HG03066 (cell line): ENCODE data around the gene BTF3.
A peak's percentile ranks its signal among the peaks of the same experiment; 100 is the strongest.
"Not testable (repeated sequence)": the region's sequence is repeated elsewhere in the genome, so short reads cannot be mapped to it uniquely, and the experiment has no call there.

Experiments
- ATAC-seq: cut with Tn5 transposase; IDR thresholded peaks from one replicate; pipeline ENCODE4 v1.9.1; 2021; ENCODE audit warnings: low read depth; ENCODE audit not compliant: unreplicated experiment

BTF3 gene

GRCh38 chr5:73498057-73498992 lies at the start of gene BTF3:
Gene BTF3, plus strand, starts transcription at chr5:73498442. Its CDS starts 226 bp downstream, at chr5:73498668.
- ATAC-seq: peak; percentile 98

GRCh38 chr5:73448463-73449136 lies 49.6 kb upstream of the BTF3 start, which contains the start of gene FOXD1:
Gene FOXD1, minus strand, starts transcription at chr5:73448777. Its CDS starts 415 bp downstream, at chr5:73448362.
- ATAC-seq: peak; percentile 51

- no peak for ATAC-seq
Observed at GRCh38 chr5:73450137-73450536, 48.1 kb upstream of the BTF3 start.

- no peak for ATAC-seq
Observed at GRCh38 chr5:73450672-73451223, 47.5 kb upstream of the BTF3 start.

GRCh38 chr5:73451224-73452130 lies 46.8 kb upstream of the BTF3 start:
- ATAC-seq: no peak

- no peak for ATAC-seq
Observed at GRCh38 chr5:73452215-73452614, 46.0 kb upstream of the BTF3 start.

GRCh38 chr5:73454379-73455036 lies 43.7 kb upstream of the BTF3 start:
- ATAC-seq: no peak

- ATAC-seq: not testable (repeated sequence)
Observed at GRCh38 chr5:73456462-73456861, 41.8 kb upstream of the BTF3 start.

- ATAC-seq: no peak
Observed at GRCh38 chr5:73459366-73459765, 38.9 kb upstream of the BTF3 start.

- no peak for ATAC-seq
Observed at GRCh38 chr5:73460133-73460532, 38.1 kb upstream of the BTF3 start.

- ATAC-seq: no peak
Observed at GRCh38 chr5:73464016-73464745, 34.1 kb upstream of the BTF3 start.

- ATAC-seq: not testable (repeated sequence)
Observed at GRCh38 chr5:73468638-73469037, 29.6 kb upstream of the BTF3 start.

GRCh38 chr5:73469878-73470277 lies 28.4 kb upstream of the BTF3 start:
- no peak for ATAC-seq

- no peak for ATAC-seq
Observed at GRCh38 chr5:73471654-73472053, 26.6 kb upstream of the BTF3 start.

- no peak for ATAC-seq
Observed at GRCh38 chr5:73472116-73472515, 26.1 kb upstream of the BTF3 start.

- no peak for ATAC-seq
Observed at GRCh38 chr5:73480500-73480899, 17.7 kb upstream of the BTF3 start.

- ATAC-seq: no peak
Observed at GRCh38 chr5:73482383-73483136, 15.7 kb upstream of the BTF3 start.

- no peak for ATAC-seq
Observed at GRCh38 chr5:73483676-73484075, 14.6 kb upstream of the BTF3 start.
